Common myeloid progenitor, CD34-positive (primary cell): ENCODE data around the gene CEBPZ.

Experiments used
- CTCF ChIA-PET: fragments of 350-600 bp; sonication (Branson Sonifier 250); formaldehyde crosslinking; loops from one replicate; lab custom pipeline; 2021; ENCODE audit warnings: antibody characterized with exemption; lab: Charles Lee
- POLR2A ChIA-PET: fragments of 350-600 bp; sonication (Branson Sonifier 250); formaldehyde crosslinking; loops from one replicate; lab custom pipeline; 2021; ENCODE audit warnings: antibody characterized with exemption; lab: Charles Lee
- DNase-seq, 3 donors: peaks; one replicate each; pipeline versions ENCODE4 v3.0.0 to v3.0.0-alpha.2; 2013
- H3K27ac ChIP-seq, 2 experiments: 1 replicate in 1 of 2; 2 replicates in 1 of 2; pipeline ENCODE4 v1.7.0; 2013; ENCODE audit warnings: inconsistent platforms in 2 of 2, low read length in 2 of 2, mild to moderate bottlenecking in 2 of 2, low read depth in 1 of 2, moderate library complexity in 1 of 2; ENCODE audit not compliant: severe bottlenecking in 2 of 2, insufficient read depth in 1 of 2, poor library complexity in 1 of 2
- H3K27me3 ChIP-seq, 5 experiments: replicated peaks in 2 of 5; 1 replicate in 3 of 5; 2 replicates in 2 of 5; pipeline versions ENCODE4 v1.6.1 to v1.7.0; 2013; ENCODE audit warnings: low read length in 4 of 5, mild to moderate bottlenecking in 2 of 5, moderate library complexity in 2 of 5, inconsistent platforms in 1 of 5; ENCODE audit not compliant: insufficient read depth in 5 of 5, control insufficient read depth in 4 of 5
- H3K36me3 ChIP-seq, 4 experiments: 1 replicate in 2 of 4; 2 replicates in 2 of 4; pipeline versions ENCODE4 v1.6.1 to v1.7.0; 2013; ENCODE audit warnings: low read length in 3 of 4, control low read depth in 1 of 4, mild to moderate bottlenecking in 1 of 4; ENCODE audit not compliant: control insufficient read depth in 4 of 4, insufficient read depth in 4 of 4
- H3K4me1 ChIP-seq, 4 experiments: 1 replicate in 3 of 4; 2 replicates in 1 of 4; pipeline versions ENCODE4 v1.6.1 to v1.7.1; 2013; ENCODE audit warnings: low read length in 3 of 4, mild to moderate bottlenecking in 3 of 4, control low read depth in 1 of 4, inconsistent platforms in 1 of 4, moderate library complexity in 1 of 4; ENCODE audit not compliant: control insufficient read depth in 4 of 4, insufficient read depth in 4 of 4; ENCODE audit errors: control extremely low read depth in 1 of 4
- H3K4me3 ChIP-seq, 7 experiments: 1 replicate in 4 of 7; 2 replicates in 3 of 7; pipeline versions ENCODE4 v1.5.1 to v1.7.0; 2013; ENCODE audit warnings: mild to moderate bottlenecking in 7 of 7, low read length in 6 of 7, moderate library complexity in 6 of 7, inconsistent platforms in 2 of 7, low read depth in 2 of 7, control low read depth in 1 of 7; ENCODE audit not compliant: insufficient read depth in 4 of 7, control insufficient read depth in 1 of 7; ENCODE audit errors: extremely low read depth in 1 of 7
- H3K9me3 ChIP-seq, 5 experiments: 1 replicate in 4 of 5; 2 replicates in 1 of 5; pipeline versions ENCODE4 v1.6.1 to v1.7.1; 2013; ENCODE audit warnings: low read length in 4 of 5, mild to moderate bottlenecking in 2 of 5, inconsistent platforms in 1 of 5, low read depth in 1 of 5, moderate library complexity in 1 of 5; ENCODE audit not compliant: control insufficient read depth in 4 of 5, insufficient read depth in 2 of 5; ENCODE audit errors: control extremely low read depth in 1 of 5
- WGBS: methylation state at CpG from one replicate; pipeline ENCODE4 v1.1.5; 2013; ENCODE audit not compliant: insufficient coverage; 5-methylcytosine and 5-hydroxymethylcytosine counted together

CEBPZ gene

DNA sequence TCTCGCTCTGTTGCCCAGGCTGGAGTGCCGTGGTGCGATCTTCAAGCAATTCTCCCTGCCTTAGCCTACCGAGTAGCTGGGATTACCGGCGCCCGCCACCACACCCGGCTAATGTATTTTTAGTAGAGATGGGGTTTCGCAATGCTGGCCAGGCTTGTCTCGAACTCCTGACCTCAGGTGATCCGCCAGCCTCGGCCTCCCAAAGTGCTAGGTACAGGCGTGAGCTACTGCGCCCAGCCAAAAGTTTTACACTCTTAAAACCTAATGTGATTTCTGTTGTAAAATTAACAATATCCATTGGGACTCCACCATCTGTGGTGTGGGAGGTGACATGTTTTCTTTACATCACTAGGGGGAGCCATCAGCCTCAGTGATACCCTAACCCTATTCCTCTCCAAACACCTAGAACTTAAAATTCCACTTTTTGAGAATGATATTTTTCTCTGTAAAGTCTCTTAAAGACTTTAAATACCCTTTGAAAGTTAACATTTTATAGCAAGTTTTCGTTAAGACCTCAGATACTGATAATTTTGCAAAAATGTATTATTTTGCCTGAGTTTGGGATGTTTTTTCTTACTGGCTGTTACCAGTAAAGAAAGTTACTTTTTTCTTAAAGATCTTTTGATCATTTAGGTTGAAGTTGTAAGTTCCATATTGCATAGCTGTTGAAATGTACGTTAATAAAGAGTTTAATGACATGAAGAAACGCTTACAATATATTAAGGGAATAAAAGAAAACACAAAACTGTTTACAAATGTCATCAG, 63.0 kb downstream of the CEBPZ start:
- ChIA-PET CTCF (interaction anchor here (0.7 to 2.4 kb wide), 16 partner anchors 8 to 63 kb away, joined by 3 to 18 read pairs (median 4); partner anchors contain the start of genes CEBPZ, EIF2AK2 and NDUFAF7), POLR2A (no interaction called here)
- peak in 2 of 3 donors; percentile 59 to 62 for DNase-seq
- Histone ChIP-seq H3K4me1 (no peaks in the 10 kb centered on the region), H3K27me3 (no peaks in the 10 kb centered on the region), H3K27ac (no peak overlapping the region), H3K9me3 (peaks cover 0 to 4% (median 2%) of the 10 kb centered on the region in 5 experiments), H3K4me3 (no peak overlapping the region), H3K36me3 (no peaks in the 10 kb centered on the region)
- WGBS: 78% methylated on average over 5 of the region's 17 CpGs

DNA sequence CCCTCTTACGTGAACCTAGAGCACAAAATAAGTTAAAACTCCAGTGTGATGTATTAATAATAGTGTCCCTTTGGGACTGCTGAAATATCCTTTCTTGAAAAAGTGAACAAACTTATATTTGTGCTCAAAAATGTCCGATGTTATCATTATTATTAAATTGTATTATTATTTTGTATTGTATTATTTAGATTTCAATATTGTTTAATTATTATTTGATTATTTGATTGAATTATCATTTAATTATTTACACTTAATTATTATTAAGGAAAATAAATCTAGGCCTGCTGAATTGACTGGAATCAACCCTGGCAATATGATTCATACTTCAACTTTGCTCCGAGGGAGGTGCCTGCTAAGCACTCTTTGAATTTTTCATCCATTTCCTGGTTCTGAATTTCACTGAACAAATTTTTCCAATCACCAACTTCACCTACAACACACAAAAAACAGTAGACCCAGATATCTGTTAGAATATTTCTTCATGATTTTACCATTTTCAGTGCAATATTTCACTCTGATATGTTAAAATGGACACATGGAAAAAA, 63.7 kb downstream of the CEBPZ start:
- POLR2A ChIA-PET: no interaction called here
- Histone ChIP-seq H3K27me3 (no peaks in the 10 kb centered on the region), H3K9me3 (peaks cover 0 to 4% (median 2%) of the 10 kb centered on the region in 5 experiments), H3K4me3 (no peak overlapping the region), H3K36me3 (no peaks in the 10 kb centered on the region), H3K27ac (no peak overlapping the region), H3K4me1 (no peaks in the 10 kb centered on the region)
- 100% methylated on average over 1 of the region's 3 CpGs for WGBS
- CTCF ChIA-PET: interaction anchor here (0.8 to 2.4 kb wide), 8 partner anchors 10 to 33 kb away, joined by 3 to 18 read pairs (median 6); partner anchors contain the start of gene EIF2AK2
- no peak for DNase-seq

DNA sequence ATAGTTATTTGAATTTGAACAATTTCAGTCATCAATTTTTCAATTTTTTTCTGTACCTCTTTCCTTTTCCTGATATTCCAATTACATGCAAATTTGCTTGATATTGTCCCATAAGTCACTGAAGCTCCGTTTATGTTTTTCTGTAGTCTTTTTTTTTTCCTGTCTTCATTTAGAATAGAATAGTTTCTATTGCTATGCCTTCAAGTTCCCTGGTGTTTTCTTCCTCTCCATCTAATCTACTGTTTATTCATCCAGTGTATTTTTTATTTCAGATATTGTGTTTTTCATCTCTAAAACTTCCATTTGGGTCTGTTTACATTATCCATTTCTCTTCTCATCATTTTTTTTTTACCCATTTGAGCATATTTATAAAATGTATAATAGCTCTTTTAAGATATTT, 66.6 kb downstream of the CEBPZ start:
- H3K9me3 ChIP-seq: peaks cover 0 to 4% (median 2%) of the 10 kb centered on the region in 5 experiments
- H3K27me3 ChIP-seq: no peaks in the 10 kb centered on the region
- H3K36me3 ChIP-seq: no peaks in the 10 kb centered on the region
- no peaks in the 10 kb centered on the region for H3K4me1 ChIP-seq
- no peak overlapping the region for H3K27ac ChIP-seq
- no peak overlapping the region for H3K4me3 ChIP-seq
- ChIA-PET POLR2A (no interaction called here), CTCF (interaction anchor here (1.1 kb wide), 1 partner anchor 16 kb away, joined by 4 read pairs; no protein-coding TSS in a partner anchor)
- no peak for DNase-seq
- no CpG with 5 or more reads among the region's 1 CpG for WGBS

- CTCF ChIA-PET: interaction anchor here (0.7 to 2.5 kb wide), 6 partner anchors 9 to 106 kb away, joined by 3 to 18 read pairs (median 4); no protein-coding TSS in a partner anchor
- Histone ChIP-seq H3K27me3 (no peaks in the 10 kb centered on the region), H3K4me3 (peak within 1 kb of the TSS; percentile 62 to 94 (median 84)), H3K9me3 (no peaks in the 10 kb centered on the region), H3K4me1 (peaks cover 3 to 22% (median 20%) of the 10 kb centered on the region in 4 experiments), H3K36me3 (peaks cover 3 to 12% (median 7%) of the 10 kb centered on the region in 4 experiments), H3K27ac (peak within 1 kb of the TSS; percentile 86 to 88)
- DNase-seq: peak; percentile 87 to 94 (median 94)
- POLR2A ChIA-PET: interaction anchor here (0.6 kb wide), 1 partner anchor 45 kb away, joined by 3 read pairs; no protein-coding TSS in a partner anchor
- WGBS: 13% methylated on average over 24 of the region's 55 CpGs
Observed at GRCh38 chr2:37156857-37157714, 74.3 kb downstream of the CEBPZ start, which contains the start of gene EIF2AK2. TSS of gene EIF2AK2 (minus strand) at chr2:37156980. CDS start at chr2:37147806, 9,174 bp downstream.

DNA sequence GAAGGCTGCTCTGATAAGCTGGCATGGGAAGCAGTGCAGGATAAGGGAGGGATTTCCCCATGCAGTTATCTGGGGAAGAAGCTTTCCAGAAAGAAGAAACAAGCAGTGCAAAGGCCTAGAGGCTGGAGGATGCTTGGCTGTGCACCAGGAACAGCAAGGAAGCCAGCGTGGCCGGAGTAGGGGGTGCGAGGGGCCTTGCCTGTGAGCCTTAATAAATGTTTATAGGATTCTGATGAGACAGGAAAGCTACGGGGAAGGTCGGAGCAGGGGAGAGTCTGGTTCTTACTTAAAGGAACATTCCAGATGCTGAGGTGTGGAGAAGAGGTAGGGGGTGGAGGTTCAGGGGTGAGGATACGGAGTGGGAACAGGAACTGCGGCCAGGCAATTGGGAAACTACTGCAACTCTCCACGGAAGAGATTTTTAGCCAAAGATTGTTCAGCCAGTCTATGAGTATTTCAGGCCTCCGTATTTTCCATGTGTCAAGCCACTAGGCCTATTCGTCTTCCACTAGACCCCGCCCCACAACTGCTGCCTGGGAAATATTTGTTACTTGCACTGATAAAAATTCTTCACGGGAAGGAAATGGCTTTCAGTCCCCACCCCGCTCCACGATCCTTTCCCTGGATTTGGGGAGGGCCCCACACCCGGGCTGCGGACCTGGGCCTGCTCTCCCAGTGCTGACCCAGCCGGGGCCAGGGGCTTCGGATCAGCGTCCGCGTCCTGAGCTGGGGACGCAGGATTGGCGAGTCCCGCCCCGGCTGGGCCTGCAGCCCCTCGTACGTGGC, 75.1 kb downstream of the CEBPZ start:
- peak in 2 of 3 donors; percentile 52 to 66 for DNase-seq

GRCh38 chr2:37154785-37155184, 76.6 kb downstream of the CEBPZ start:
- POLR2A ChIA-PET: interaction anchor here (0.6 kb wide), 1 partner anchor 901 kb away, joined by 7 read pairs; no protein-coding TSS in a partner anchor

More for the DNA sequence above, 75.1 kb downstream of the CEBPZ start:
- WGBS: under 1% methylated on average over 15 of the region's 27 CpGs
- Histone ChIP-seq H3K4me1 (peaks cover 3 to 22% (median 20%) of the 10 kb centered on the region in 4 experiments), H3K9me3 (no peaks in the 10 kb centered on the region), H3K27me3 (no peaks in the 10 kb centered on the region), H3K36me3 (peaks cover 3 to 12% (median 7%) of the 10 kb centered on the region in 4 experiments), H3K27ac (peak overlapping the region; percentile 86 to 88), H3K4me3 (peak overlapping the region; percentile 62 to 94 (median 84))
- ChIA-PET POLR2A (no interaction called here), CTCF (interaction anchor here (0.6 to 2.5 kb wide), 4 partner anchors 12 to 1761 kb away, joined by 3 to 18 read pairs (median 4); no protein-coding TSS in a partner anchor)

More at GRCh38 chr2:37154785-37155184, 76.6 kb downstream of the CEBPZ start:
- CTCF ChIA-PET: interaction anchor here (0.7 to 0.9 kb wide), 3 partner anchors 13 to 29 kb away, joined by 3 read pairs; no protein-coding TSS in a partner anchor
- peaks cover 3 to 26% (median 20%) of the 10 kb centered on the region in 4 experiments for H3K4me1 ChIP-seq
- H3K36me3 ChIP-seq: peaks cover 3 to 12% (median 7%) of the 10 kb centered on the region in 4 experiments
- peak in 2 of 3 donors; percentile 50 to 56 for DNase-seq
- peak overlapping the region in 1 of 2 experiments; percentile 0 for H3K27ac ChIP-seq
- H3K4me3 ChIP-seq: peak overlapping the region in 1 of 7 experiments; percentile 94
- H3K27me3 ChIP-seq: no peaks in the 10 kb centered on the region
- WGBS: 62% methylated on average over 4 of the region's 4 CpGs
- H3K9me3 ChIP-seq: no peaks in the 10 kb centered on the region
